Measurements from ENCODE around the gene PKD1. TPM values are rescaled to one million over a fixed set of nuclear protein-coding genes. Genes with fewer than 3 reads are reported as not detected.
A peak's percentile ranks its signal among the peaks of the same experiment; 100 is the strongest.

PKD1 gene
- total and polyA plus RNA-seq, 2 of the 13 experiments (the other 11 are each of a cell fraction or from before 2014, with no cell fraction given), result 22.1 to 23.0 TPM

DNA sequence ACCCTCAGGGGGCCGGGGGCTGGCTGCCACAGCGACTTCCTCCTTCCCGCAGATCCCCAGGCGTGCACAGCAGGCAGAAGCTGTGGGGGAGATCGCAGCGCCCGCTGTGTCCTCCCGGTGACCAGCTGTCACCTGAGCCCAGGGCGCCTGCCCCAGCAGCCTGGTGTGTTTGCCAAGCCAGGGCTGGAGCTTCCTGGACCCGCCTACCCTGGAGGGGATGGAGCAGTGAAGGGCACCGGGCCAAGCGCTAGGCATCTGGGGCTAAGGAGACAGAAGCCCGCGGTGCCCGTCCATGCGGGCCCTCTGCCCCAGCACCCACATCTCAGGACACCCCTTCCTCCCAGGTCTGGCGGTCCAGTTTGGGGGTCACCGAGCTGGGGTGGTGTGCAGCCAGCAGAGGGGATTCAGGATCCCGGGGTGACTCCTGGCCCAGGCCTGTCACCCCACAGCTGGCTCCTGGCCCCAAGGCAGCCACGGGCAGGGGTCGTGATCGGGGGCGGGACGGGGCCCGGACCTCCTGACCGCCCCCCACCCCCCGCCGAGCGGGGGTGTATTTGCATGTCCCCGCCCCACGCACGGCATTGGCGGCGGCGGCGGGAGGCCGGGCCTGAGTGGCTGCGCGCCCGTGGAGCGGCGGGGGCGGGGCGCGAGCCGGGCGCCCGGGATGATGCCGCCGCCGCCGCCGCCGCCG is 12.4 kb upstream of the PKD1 start, which contains the start of gene RAB26 (continued):
- TF ChIP-seq HNF4G (IDR thresholded peaks at IDR 0.05; ENCODE audit: borderline replicate concordance, low read depth, low read length), result no peak
- no peak for TF ChIP-seq HNF4G (CRISPR knock-in tag; IDR thresholded peaks at IDR 0.05; ENCODE audit: borderline replicate concordance, low read depth)
- TF ChIP-seq EHMT2 (IDR thresholded peaks at IDR 0.05; ENCODE audit: borderline replicate concordance, low read depth, low read length), result no peak
- no peak for TF ChIP-seq IKZF1 (IDR thresholded peaks at IDR 0.05)
- TF ChIP-seq U2AF2 (IDR thresholded peaks at IDR 0.05; ENCODE audit: low read depth, low read length), result no peak
- no peak for TF ChIP-seq PAX8 (CRISPR knock-in tag; IDR thresholded peaks at IDR 0.05; ENCODE audit: borderline replicate concordance)
- no peak for TF ChIP-seq HES4 (CRISPR knock-in tag; IDR thresholded peaks at IDR 0.05; ENCODE audit: borderline replicate concordance)
- TF ChIP-seq, protein P1, sequence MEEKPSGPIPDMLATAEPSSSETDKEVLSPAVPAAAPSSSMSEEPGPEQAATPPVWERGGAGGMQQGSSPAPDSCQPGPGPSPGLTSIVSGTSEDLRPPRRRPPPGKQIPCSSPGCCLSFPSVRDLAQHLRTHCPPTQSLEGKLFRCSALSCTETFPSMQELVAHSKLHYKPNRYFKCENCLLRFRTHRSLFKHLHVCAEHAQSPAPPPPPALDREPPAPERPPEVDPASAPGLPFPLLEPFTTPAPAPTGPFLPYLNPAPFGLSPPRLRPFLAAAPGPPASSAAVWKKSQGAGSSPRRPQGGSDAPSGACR (CRISPR knock-in tag; IDR thresholded peaks at IDR 0.05), result no peak
- peak; percentile 40 for TF ChIP-seq ZFY (CRISPR knock-in tag; IDR thresholded peaks at IDR 0.05)
- peak; percentile 69 for TF ChIP-seq ETV5 (CRISPR knock-in tag; IDR thresholded peaks at IDR 0.05; ENCODE audit: borderline replicate concordance)
- peak; percentile 35; the same call in 1 of the 2 replicates for TF ChIP-seq KDM2A (CRISPR knock-in tag; IDR thresholded peaks at IDR 0.05; ENCODE audit: borderline replicate concordance, low read depth)
- no peak for TF ChIP-seq ONECUT2 (CRISPR knock-in tag; IDR thresholded peaks at IDR 0.05)
- peak; percentile 73 for TF ChIP-seq SP5 (CRISPR knock-in tag; IDR thresholded peaks at IDR 0.05; ENCODE audit: borderline replicate concordance, low read depth)
- TF ChIP-seq ZNF484 (CRISPR knock-in tag; IDR thresholded peaks at IDR 0.05; ENCODE audit: borderline replicate concordance, low read depth), result no peak
- TF ChIP-seq NR2C2 (CRISPR knock-in tag; IDR thresholded peaks at IDR 0.05; ENCODE audit: borderline replicate concordance), result no peak
- TF ChIP-seq, protein P2, sequence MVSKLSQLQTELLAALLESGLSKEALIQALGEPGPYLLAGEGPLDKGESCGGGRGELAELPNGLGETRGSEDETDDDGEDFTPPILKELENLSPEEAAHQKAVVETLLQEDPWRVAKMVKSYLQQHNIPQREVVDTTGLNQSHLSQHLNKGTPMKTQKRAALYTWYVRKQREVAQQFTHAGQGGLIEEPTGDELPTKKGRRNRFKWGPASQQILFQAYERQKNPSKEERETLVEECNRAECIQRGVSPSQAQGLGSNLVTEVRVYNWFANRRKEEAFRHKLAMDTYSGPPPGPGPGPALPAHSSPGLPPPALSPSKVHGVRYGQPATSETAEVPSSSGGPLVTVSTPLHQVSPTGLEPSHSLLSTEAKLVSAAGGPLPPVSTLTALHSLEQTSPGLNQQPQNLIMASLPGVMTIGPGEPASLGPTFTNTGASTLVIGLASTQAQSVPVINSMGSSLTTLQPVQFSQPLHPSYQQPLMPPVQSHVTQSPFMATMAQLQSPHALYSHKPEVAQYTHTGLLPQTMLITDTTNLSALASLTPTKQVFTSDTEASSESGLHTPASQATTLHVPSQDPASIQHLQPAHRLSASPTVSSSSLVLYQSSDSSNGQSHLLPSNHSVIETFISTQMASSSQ (IDR thresholded peaks at IDR 0.05; ENCODE audit: low read depth), result no peak
- TF ChIP-seq, protein P2 (CRISPR knock-in tag; IDR thresholded peaks at IDR 0.05; ENCODE audit: borderline replicate concordance), result no peak
- no peak for TF ChIP-seq ZFP41 (CRISPR knock-in tag; IDR thresholded peaks at IDR 0.05; ENCODE audit: borderline replicate concordance)
- no peak for TF ChIP-seq ZNF749 (CRISPR knock-in tag; IDR thresholded peaks at IDR 0.05; ENCODE audit: borderline replicate concordance)
- no peak for TF ChIP-seq ZNF552 (CRISPR knock-in tag; IDR thresholded peaks at IDR 0.05; ENCODE audit: borderline replicate concordance)
- no peak for TF ChIP-seq RCOR2 (CRISPR knock-in tag; IDR thresholded peaks at IDR 0.05)
- no peak for TF ChIP-seq SMC3 (IDR thresholded peaks at IDR 0.05; ENCODE audit: low read length)
- TF ChIP-seq ZFP36L2 (CRISPR knock-in tag; IDR thresholded peaks at IDR 0.05), result no peak
- TF ChIP-seq ZNF263 (CRISPR knock-in tag; IDR thresholded peaks at IDR 0.05), result no peak
- peak; percentile 74 for TF ChIP-seq ELF1 (CRISPR knock-in tag; IDR thresholded peaks at IDR 0.05)
- TF ChIP-seq TEAD3 (CRISPR knock-in tag; optimal IDR thresholded peaks at IDR 0.05; ENCODE audit: borderline replicate concordance), result no peak
- no peak for TF ChIP-seq KLF9 (CRISPR knock-in tag; IDR thresholded peaks at IDR 0.05; ENCODE audit: low read depth)
